Natural killer cell (primary cell): ENCODE measurements around the gene LYPD4. TPM values are rescaled to one million over a fixed set of nuclear protein-coding genes. Genes with fewer than 3 reads are reported as not detected.

Experiments
- ATAC-seq, 3 donors: fragments of 150-1000 bp in 2 of 3; fragments of 200-7000 bp in 1 of 3; cut with Tn5 transposase; 1 replicate in 1 of 3; 2 replicates in 2 of 3; pipeline ENCODE4 v1.10.0; 2021; ENCODE audit warnings: mild to moderate bottlenecking in 2 of 3, moderate library complexity in 2 of 3
- DNase-seq, 2 donors: peaks; one replicate each; pipeline versions ENCODE4 v3.0.0 to v3.0.0-alpha.2; 2013 to 2021; ENCODE audit warnings: mixed read lengths in 1 of 2
- H3K27ac ChIP-seq: one replicate; pipeline ENCODE4 v1.5.1; 2013; ENCODE audit warnings: mild to moderate bottlenecking, low read length
- H3K27me3 ChIP-seq: one replicate; pipeline ENCODE4 v1.6.1; 2013; ENCODE audit warnings: low read length; ENCODE audit not compliant: control insufficient read depth, insufficient read depth
- H3K36me3 ChIP-seq: one replicate; pipeline ENCODE4 v1.6.1; 2013; ENCODE audit warnings: low read length; ENCODE audit not compliant: control insufficient read depth, insufficient read depth
- H3K4me1 ChIP-seq: one replicate; pipeline ENCODE4 v1.6.1; 2013; ENCODE audit warnings: low read length; ENCODE audit not compliant: control insufficient read depth, insufficient read depth
- H3K4me3 ChIP-seq: one replicate; pipeline ENCODE4 v1.5.1; 2013; ENCODE audit warnings: low read length
- H3K9me3 ChIP-seq: one replicate; pipeline ENCODE4 v1.6.1; 2013; ENCODE audit warnings: low read length; ENCODE audit not compliant: control insufficient read depth, insufficient read depth
- H3K27ac Mint-ChIP-seq, 2 donors: one replicate each; pipeline ENCODE4 v1.8.0; 2022; ENCODE audit warnings: mild to moderate bottlenecking in 2 of 2, mixed read lengths in 2 of 2, moderate library complexity in 1 of 2
- H3K27me3 Mint-ChIP-seq, 2 donors: one replicate each; pipeline ENCODE4 v1.8.0; 2022; ENCODE audit warnings: low read depth in 2 of 2, mixed read lengths in 2 of 2
- H3K36me3 Mint-ChIP-seq: one replicate; pipeline ENCODE4 v1.8.0; 2022; ENCODE audit warnings: mixed read lengths
- H3K4me1 Mint-ChIP-seq, 2 donors: one replicate each; pipeline ENCODE4 v1.8.0; 2022; ENCODE audit warnings: mixed read lengths in 2 of 2
- H3K4me3 Mint-ChIP-seq: one replicate; pipeline ENCODE4 v1.8.0; 2022; ENCODE audit warnings: mild to moderate bottlenecking, moderate library complexity, mixed read lengths
- H3K9me3 Mint-ChIP-seq, 2 donors: one replicate each; pipeline ENCODE4 v1.8.0; 2022; ENCODE audit warnings: mixed read lengths in 2 of 2
- CTCF ChIP-seq: fragments of 200-600 bp; IDR thresholded peaks from one replicate; pipeline ENCODE4 v1.8.0; 2022; ENCODE audit warnings: antibody characterized with exemption
- WGBS: methylation state at CpG from one replicate; pipeline ENCODE4 v1.1.7; 2013; ENCODE audit warnings: missing lambda C conversion rate; ENCODE audit not compliant: insufficient coverage; 5-methylcytosine and 5-hydroxymethylcytosine counted together
- intact Hi-C: fragments of 100-400 bp; cut with micrococcal nuclease; formaldehyde crosslinking; loops from one replicate; pipeline ENCODE4 v1.14.2; 2022
- total RNA-seq, 4 donors: library from RNA; stranded (reverse); fragments of 120-200 nt in 1 of 4; gene quantifications; one replicate each; pipeline versions ENCODE4 v1.2.3 to v1.2.4, GENCODE V29; 2013 to 2022

The LYPD4 gene
- total RNA-seq, 3 donors from 2014 or later (not counting 1 experiment from before 2014, with no cell fraction given): not detected

GRCh38 chr19:41861116-41861768 lies 16.8 kb upstream of the LYPD4 start:
- H3K27me3 ChIP-seq: no peaks in the 10 kb centered on the region
- no peak for DNase-seq
- ATAC-seq: no peak
- Mint-ChIP-seq H3K27me3 (no peaks in the 10 kb centered on the region), H3K4me1 (peaks cover 35 to 54% of the 10 kb centered on the region in 2 donors), H3K27ac (peak overlapping the region; percentile 94 to 96), H3K36me3 (no peaks in the 10 kb centered on the region), H3K4me3 (peak overlapping the region; percentile 95), H3K9me3 (no peaks in the 10 kb centered on the region)
- no peaks in the 10 kb centered on the region for H3K9me3 ChIP-seq
- H3K27ac ChIP-seq: peak overlapping the region; percentile 51
- 45% methylated on average over 8 of the region's 9 CpGs for WGBS
- peaks cover 53% of the 10 kb centered on the region for H3K4me1 ChIP-seq
- no peak for TF ChIP-seq CTCF
- peak overlapping the region; percentile 82 for H3K4me3 ChIP-seq
- intact Hi-C loops: no loop called here
- peaks cover 48% of the 10 kb centered on the region for H3K36me3 ChIP-seq

- no peaks in the 10 kb centered on the region for H3K9me3 Mint-ChIP-seq
- Histone ChIP-seq H3K27me3 (no peaks in the 10 kb centered on the region), H3K36me3 (peaks cover 45% of the 10 kb centered on the region), H3K9me3 (no peaks in the 10 kb centered on the region), H3K4me1 (peaks cover 50% of the 10 kb centered on the region), H3K4me3 (peak overlapping the region; percentile 82), H3K27ac (peak overlapping the region; percentile 51)
- no peaks in the 10 kb centered on the region for H3K36me3 Mint-ChIP-seq
- under 1% methylated on average over 45 of the region's 45 CpGs for WGBS
- DNase-seq (peak in 1 of 2 donors; percentile 53), ATAC-seq (no peak)
- H3K4me1 Mint-ChIP-seq: peaks cover 35 to 52% of the 10 kb centered on the region in 2 donors
- no peaks in the 10 kb centered on the region for H3K27me3 Mint-ChIP-seq
- peak overlapping the region; percentile 95 for H3K4me3 Mint-ChIP-seq
- no peak for TF ChIP-seq CTCF
- intact Hi-C loops: loop anchor here (1.0 kb wide), 1 partner anchor 11 kb away; no protein-coding TSS in a partner anchor
- peak overlapping the region; percentile 94 to 96 for H3K27ac Mint-ChIP-seq
Measured at GRCh38 chr19:41860419-41861115, 16.1 kb upstream of the LYPD4 start.

GRCh38 chr19:41859618-41860418 lies 15.3 kb upstream of the LYPD4 start, which contains the start of gene RPS19:
RPS19 (plus strand) TSS chr19:41860255; CDS start chr19:41860775, 520 bp downstream.
- H3K4me1 ChIP-seq: peaks cover 48% of the 10 kb centered on the region
- H3K9me3 Mint-ChIP-seq: no peaks in the 10 kb centered on the region
- peak within 1 kb of the TSS; percentile 82 for H3K4me3 ChIP-seq
- peak within 1 kb of the TSS; percentile 92 for H3K27ac ChIP-seq
- H3K36me3 ChIP-seq: peaks cover 39% of the 10 kb centered on the region
- peak within 1 kb of the TSS; percentile 94 to 96 for H3K27ac Mint-ChIP-seq
- H3K4me1 Mint-ChIP-seq: peaks cover 35 to 52% of the 10 kb centered on the region in 2 donors
- under 1% methylated on average over 76 of the region's 76 CpGs for WGBS
- peak; percentile 72 for TF ChIP-seq CTCF
- no peaks in the 10 kb centered on the region for H3K27me3 Mint-ChIP-seq
- intact Hi-C loops: loop anchor here (1.0 to 2.0 kb wide), 4 partner anchors 11 to 175 kb away; no protein-coding TSS in a partner anchor
- no peaks in the 10 kb centered on the region for H3K9me3 ChIP-seq
- peak within 1 kb of the TSS; percentile 95 for H3K4me3 Mint-ChIP-seq
- no peaks in the 10 kb centered on the region for H3K36me3 Mint-ChIP-seq
- no peaks in the 10 kb centered on the region for H3K27me3 ChIP-seq
- ATAC-seq (peak; percentile 86 to 95 (median 86)), DNase-seq (peak; percentile 98 to 99)
